GM20431 (cell line): ENCODE data around the gene ACD.

ENCODE experiments used
- in situ Hi-C: fragments of 300-500 bp; cut with MseI, MboI; formaldehyde crosslinking; loops from one replicate; pipeline ENCODE4 v1.15.0; 2020; ENCODE audit warnings: low sequenced_read_pairs; ENCODE audit not compliant: unreplicated experiment

ACD gene

GRCh38 chr16:67676939-67677338 is 16.9 kb upstream of the ACD start:
- in situ Hi-C loops, result no loop called here

- in situ Hi-C loops, result no loop called here
Observed at GRCh38 chr16:67676516-67676915, 16.5 kb upstream of the ACD start.

GRCh38 chr16:67675999-67676398 is 15.9 kb upstream of the ACD start:
- in situ Hi-C loops, result no loop called here

GRCh38 chr16:67675579-67675935 is 15.5 kb upstream of the ACD start:
- in situ Hi-C loops, result no loop called here

- in situ Hi-C loops, result no loop called here
Observed at GRCh38 chr16:67674851-67675578, 15.0 kb upstream of the ACD start.

- in situ Hi-C loops, result no loop called here
Observed at GRCh38 chr16:67673712-67674580, 13.9 kb upstream of the ACD start.

GRCh38 chr16:67672739-67673662 is 12.9 kb upstream of the ACD start:
- in situ Hi-C loops, result no loop called here

GRCh38 chr16:67672306-67672705 is 12.2 kb upstream of the ACD start:
- in situ Hi-C loops, result no loop called here

GRCh38 chr16:67669499-67670101 is 9.5 kb upstream of the ACD start:
- in situ Hi-C loops, result no loop called here

GRCh38 chr16:67668495-67669157 is 8.6 kb upstream of the ACD start:
- in situ Hi-C loops, result no loop called here

GRCh38 chr16:67667817-67668494 is 7.9 kb upstream of the ACD start:
- in situ Hi-C loops, result no loop called here

- in situ Hi-C loops, result no loop called here
Observed at GRCh38 chr16:67667453-67667816, 7.4 kb upstream of the ACD start.

- in situ Hi-C loops, result no loop called here
Observed at GRCh38 chr16:67666559-67667452, 6.7 kb upstream of the ACD start, which contains the start of the genes C16orf86 and ENKD1. Gene C16orf86 (plus strand): TSS chr16:67666814. CDS start chr16:67666971, 157 bp downstream. Gene ENKD1 (minus strand): TSS chr16:67666750. CDS start chr16:67666442, 308 bp downstream.

GRCh38 chr16:67666032-67666551 is 6.0 kb upstream of the ACD start:
- in situ Hi-C loops, result no loop called here

- in situ Hi-C loops, result no loop called here
Observed at GRCh38 chr16:67665598-67665997, 5.5 kb upstream of the ACD start.

GRCh38 chr16:67664871-67665270 is 4.8 kb upstream of the ACD start:
- in situ Hi-C loops, result no loop called here

- in situ Hi-C loops, result no loop called here
Observed at GRCh38 chr16:67664258-67664657, 4.2 kb upstream of the ACD start.

- in situ Hi-C loops, result no loop called here
Observed at GRCh38 chr16:67663877-67664222, 3.8 kb upstream of the ACD start.
